Sigmoid colon (tissue), 4 donors: ENCODE data around the gene LAMC3.

Experiments
- EP300 ChIP-seq, 4 donors: sonication (generic); formaldehyde crosslinking; IDR thresholded peaks; one replicate each; pipeline ENCODE4 v1.6.1; 2017; ENCODE audit warnings: antibody characterized with exemption in 4 of 4
- POLR2A ChIP-seq, 2 donors: fragments of 450-650 bp; IDR thresholded peaks; one replicate each; pipeline ENCODE4 v1.6.1; 2016; ENCODE audit warnings: antibody characterized with exemption in 2 of 2, mild to moderate bottlenecking in 2 of 2, moderate library complexity in 2 of 2
- POLR2AphosphoS5 ChIP-seq, 4 donors: sonication (generic); formaldehyde crosslinking; IDR thresholded peaks; one replicate each; pipeline ENCODE4 v1.6.1; 2017; ENCODE audit warnings: antibody characterized with exemption in 4 of 4
- TF ChIP-seq, protein P1 (sequence below), 4 experiments: fragments of 450-650 bp in 3 of 4; fragments of 200-600 bp in 1 of 4; IDR thresholded peaks; one replicate each; pipeline ENCODE4 v1.5.1; 2016 to 2019; ENCODE audit warnings: antibody characterized with exemption in 4 of 4, mild to moderate bottlenecking in 3 of 4, moderate library complexity in 2 of 4

DNA sequence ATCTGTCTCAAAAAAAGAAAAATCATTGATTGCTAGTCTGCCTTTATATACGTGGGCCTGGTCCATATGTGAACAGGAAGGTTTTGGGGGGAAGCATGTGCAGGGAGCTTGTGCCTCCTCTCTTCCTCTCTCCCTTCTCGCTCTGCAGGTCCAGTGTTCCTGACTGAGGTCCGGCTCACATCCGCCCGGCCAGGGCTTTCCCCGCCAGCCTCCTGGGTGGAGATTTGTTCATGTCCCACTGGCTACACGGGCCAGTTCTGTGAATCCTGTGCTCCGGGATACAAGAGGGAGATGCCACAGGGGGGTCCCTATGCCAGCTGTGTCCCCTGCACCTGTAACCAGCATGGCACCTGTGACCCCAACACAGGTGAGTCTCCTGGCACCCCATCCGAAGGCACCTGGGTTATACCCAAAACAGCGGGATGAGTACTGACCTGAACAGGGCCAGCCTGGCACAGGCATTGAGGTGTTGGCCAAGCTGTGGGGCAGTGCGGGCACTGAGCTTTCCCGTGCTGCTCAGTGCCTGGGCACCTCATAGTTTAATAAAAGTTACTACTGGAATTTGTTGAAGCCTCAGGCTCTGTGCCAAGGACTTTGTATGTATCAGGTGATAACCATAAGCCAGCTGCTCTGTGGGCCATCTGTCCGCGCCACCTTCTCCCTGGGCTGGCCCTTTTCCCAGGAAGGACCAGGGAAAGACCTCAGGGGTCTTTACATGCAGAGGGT is 48.0 kb downstream of the LAMC3 start:
- TF ChIP-seq POLR2A (IDR thresholded peaks at IDR 0.05) (no peak), POLR2AphosphoS5 (IDR thresholded peaks at IDR 0.05) (no peak), EP300 (IDR thresholded peaks at IDR 0.05) (no peak)
- TF ChIP-seq, protein P1, sequence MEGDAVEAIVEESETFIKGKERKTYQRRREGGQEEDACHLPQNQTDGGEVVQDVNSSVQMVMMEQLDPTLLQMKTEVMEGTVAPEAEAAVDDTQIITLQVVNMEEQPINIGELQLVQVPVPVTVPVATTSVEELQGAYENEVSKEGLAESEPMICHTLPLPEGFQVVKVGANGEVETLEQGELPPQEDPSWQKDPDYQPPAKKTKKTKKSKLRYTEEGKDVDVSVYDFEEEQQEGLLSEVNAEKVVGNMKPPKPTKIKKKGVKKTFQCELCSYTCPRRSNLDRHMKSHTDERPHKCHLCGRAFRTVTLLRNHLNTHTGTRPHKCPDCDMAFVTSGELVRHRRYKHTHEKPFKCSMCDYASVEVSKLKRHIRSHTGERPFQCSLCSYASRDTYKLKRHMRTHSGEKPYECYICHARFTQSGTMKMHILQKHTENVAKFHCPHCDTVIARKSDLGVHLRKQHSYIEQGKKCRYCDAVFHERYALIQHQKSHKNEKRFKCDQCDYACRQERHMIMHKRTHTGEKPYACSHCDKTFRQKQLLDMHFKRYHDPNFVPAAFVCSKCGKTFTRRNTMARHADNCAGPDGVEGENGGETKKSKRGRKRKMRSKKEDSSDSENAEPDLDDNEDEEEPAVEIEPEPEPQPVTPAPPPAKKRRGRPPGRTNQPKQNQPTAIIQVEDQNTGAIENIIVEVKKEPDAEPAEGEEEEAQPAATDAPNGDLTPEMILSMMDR (IDR thresholded peaks at IDR 0.05) = no peak
